Measurements from ENCODE around the gene GPRC5C.

The GPRC5C gene

GRCh38 chr17:74452841-74453661 is 21.2 kb downstream of the GPRC5C start:
- no peak for DNase-seq

GRCh38 chr17:74453665-74454196 is 21.8 kb downstream of the GPRC5C start:
- peak; percentile 70 for DNase-seq

- DNase-seq = no peak
Observed at GRCh38 chr17:74454197-74455024, 22.5 kb downstream of the GPRC5C start.

- no peak for DNase-seq
Observed at GRCh38 chr17:74455025-74455545, 23.2 kb downstream of the GPRC5C start.

GRCh38 chr17:74455821-74456220 is 23.9 kb downstream of the GPRC5C start:
- DNase-seq = no peak

GRCh38 chr17:74457146-74457819 is 25.4 kb downstream of the GPRC5C start:
- peak; percentile 60 for DNase-seq

- DNase-seq = no peak
Observed at GRCh38 chr17:74457820-74458166, 25.9 kb downstream of the GPRC5C start.

GRCh38 chr17:74458835-74459234 is 26.9 kb downstream of the GPRC5C start:
- DNase-seq = no peak

- no peak for DNase-seq
Observed at GRCh38 chr17:74459622-74460021, 27.7 kb downstream of the GPRC5C start.

- DNase-seq = no peak
Observed at GRCh38 chr17:74460241-74460640, 28.4 kb downstream of the GPRC5C start.

- DNase-seq = no peak
Observed at GRCh38 chr17:74460996-74461395, 29.1 kb downstream of the GPRC5C start.

GRCh38 chr17:74461611-74462010 is 29.7 kb downstream of the GPRC5C start:
- DNase-seq = no peak

- no peak for DNase-seq
Observed at GRCh38 chr17:74464730-74465377, 33.0 kb downstream of the GPRC5C start.

- no peak for DNase-seq
Observed at GRCh38 chr17:74465378-74466110, 33.7 kb downstream of the GPRC5C start.

- DNase-seq = no peak
Observed at GRCh38 chr17:74466111-74466827, 34.4 kb downstream of the GPRC5C start, which contains the start of gene CD300A. Gene CD300A, plus strand, starts transcription at chr17:74466634. Its CDS starts 70 bp downstream, at chr17:74466704.

GRCh38 chr17:74466828-74467184 is 34.9 kb downstream of the GPRC5C start:
- no peak for DNase-seq

- no peak for DNase-seq
Observed at GRCh38 chr17:74467221-74467951, 35.5 kb downstream of the GPRC5C start.

GRCh38 chr17:74471341-74471740 is 39.5 kb downstream of the GPRC5C start:
- no peak for DNase-seq

GRCh38 chr17:74472890-74473289 is 41.0 kb downstream of the GPRC5C start:
- DNase-seq = no peak

GRCh38 chr17:74473294-74473693 is 41.4 kb downstream of the GPRC5C start:
- no peak for DNase-seq
